Ureter (tissue), 1 donor: ENCODE data around the gene PLA2G5. TPM values are rescaled to one million over a fixed set of nuclear protein-coding genes. Genes with fewer than 3 reads are reported as not detected.
A peak's percentile ranks its signal among the peaks of the same experiment; 100 is the strongest.
"Not testable (repeated sequence)": the region's sequence is repeated elsewhere in the genome, so short reads cannot be mapped to it uniquely, and the experiment has no call there.

Source experiments
- DNase-seq: peaks from one replicate; pipeline ENCODE4 v3.0.0-alpha.2; 2020; ENCODE audit warnings: low spot score
- total RNA-seq: library from RNA; stranded (reverse); gene quantifications from one replicate; pipeline ENCODE4 v1.2.4, GENCODE V29; 2023
- donor health status: DM: yes; HTN: yes; CAD: no.

The PLA2G5 gene
- total RNA-seq, 1 donor from 2014 or later, result 2.4 TPM

- DNase-seq, result no peak
Measured at GRCh38 chr1:20117236-20117635, 47.2 kb downstream of the PLA2G5 start.

GRCh38 chr1:20119347-20119746 is 49.4 kb downstream of the PLA2G5 start, which contains the start of gene PLA2G2D:
Gene PLA2G2D (minus strand): TSS chr1:20119536. CDS start chr1:20119498, 38 bp downstream.
- no peak for DNase-seq

GRCh38 chr1:20120796-20121195 is 50.8 kb downstream of the PLA2G5 start:
- DNase-seq, result no peak

- DNase-seq, result no peak
Measured at GRCh38 chr1:20123722-20124455, 53.9 kb downstream of the PLA2G5 start.

- peak; percentile 60 for DNase-seq
Measured at GRCh38 chr1:20124456-20125057, 54.6 kb downstream of the PLA2G5 start.

GRCh38 chr1:20125100-20125499 is 55.1 kb downstream of the PLA2G5 start:
- no peak for DNase-seq

- DNase-seq, result no peak
Measured at GRCh38 chr1:20126041-20126805, 56.2 kb downstream of the PLA2G5 start.

GRCh38 chr1:20126806-20127440 is 56.9 kb downstream of the PLA2G5 start:
- DNase-seq, result no peak

- not testable (repeated sequence) for DNase-seq
Measured at GRCh38 chr1:20130518-20130917, 60.5 kb downstream of the PLA2G5 start.

GRCh38 chr1:20134995-20135394 is 65.0 kb downstream of the PLA2G5 start:
- DNase-seq, result no peak

- DNase-seq, result no peak
Measured at GRCh38 chr1:20136249-20136648, 66.3 kb downstream of the PLA2G5 start.

- DNase-seq, result no peak
Measured at GRCh38 chr1:20137055-20137454, 67.1 kb downstream of the PLA2G5 start.

- DNase-seq, result no peak
Measured at GRCh38 chr1:20137604-20138003, 67.6 kb downstream of the PLA2G5 start.

- no peak for DNase-seq
Measured at GRCh38 chr1:20138346-20138745, 68.4 kb downstream of the PLA2G5 start.

GRCh38 chr1:20138961-20139550 is 69.1 kb downstream of the PLA2G5 start, which contains the start of gene PLA2G2F:
Gene PLA2G2F (plus strand): TSS chr1:20139323. CDS start chr1:20139428, 105 bp downstream.
- DNase-seq, result peak; percentile 77

- no peak for DNase-seq
Measured at GRCh38 chr1:20139776-20140612, 70.0 kb downstream of the PLA2G5 start.

GRCh38 chr1:20141001-20141400 is 71.0 kb downstream of the PLA2G5 start:
- DNase-seq, result no peak

GRCh38 chr1:20141466-20141865 is 71.5 kb downstream of the PLA2G5 start:
- no peak for DNase-seq
